Liver (tissue), 9 donors: ENCODE measurements around the gene CSDE1. TPM values are rescaled to one million over a fixed set of nuclear protein-coding genes. Genes with fewer than 3 reads are reported as not detected.

Source experiments
- DNase-seq: peaks from one replicate; pipeline ENCODE4 v3.0.0-alpha.2; 2017; ENCODE audit warnings: low spot score
- H3K27ac ChIP-seq, 2 donors: one replicate each; pipeline ENCODE4 v1.7.0; 2013; ENCODE audit warnings: inconsistent platforms in 2 of 2, low read length in 2 of 2, control low read depth in 1 of 2, low read depth in 1 of 2, mild to moderate bottlenecking in 1 of 2
- H3K27me3 ChIP-seq, 4 donors: one replicate each; pipeline versions ENCODE4 v1.6.1 to v1.7.0; 2013; ENCODE audit warnings: low read length in 3 of 4, inconsistent platforms in 1 of 4, mild to moderate bottlenecking in 1 of 4, moderate library complexity in 1 of 4; ENCODE audit not compliant: control insufficient read depth in 4 of 4, insufficient read depth in 4 of 4
- H3K36me3 ChIP-seq, 4 donors: one replicate each; pipeline versions ENCODE4 v1.6.1 to v1.7.0; 2013; ENCODE audit warnings: low read length in 3 of 4, mild to moderate bottlenecking in 3 of 4, low read depth in 1 of 4, moderate library complexity in 1 of 4; ENCODE audit not compliant: control insufficient read depth in 4 of 4, insufficient read depth in 3 of 4
- H3K4me1 ChIP-seq, 4 donors: one replicate each; pipeline versions ENCODE4 v1.6.1 to v1.7.0; 2013; ENCODE audit warnings: low read length in 3 of 4, mild to moderate bottlenecking in 3 of 4, moderate library complexity in 1 of 4; ENCODE audit not compliant: control insufficient read depth in 4 of 4, insufficient read depth in 4 of 4
- H3K4me3 ChIP-seq, 3 donors: one replicate each; pipeline versions ENCODE4 v1.6.1 to v1.7.0; 2013; ENCODE audit warnings: low read length in 3 of 3, control low read depth in 1 of 3, low read depth in 1 of 3, mild to moderate bottlenecking in 1 of 3
- H3K9ac ChIP-seq, 2 donors: one replicate each; pipeline ENCODE4 v1.7.0; 2013; ENCODE audit warnings: low read length in 2 of 2, mild to moderate bottlenecking in 2 of 2, moderate library complexity in 2 of 2, control low read depth in 1 of 2, low read depth in 1 of 2
- H3K9me3 ChIP-seq, 4 donors: one replicate each; pipeline versions ENCODE4 v1.6.1 to v1.7.0; 2013; ENCODE audit warnings: low read length in 3 of 4; ENCODE audit not compliant: control insufficient read depth in 4 of 4
- EGR1 ChIP-seq, 2 donors: IDR thresholded peaks; 2 replicates each; pipeline ENCODE4 v1.6.1; 2016 to 2018; ENCODE audit warnings: antibody characterized with exemption in 2 of 2, low read depth in 2 of 2
- FOXA1 ChIP-seq: IDR thresholded peaks from 2 replicates; pipeline ENCODE4 v1.6.1; 2016; ENCODE audit warnings: antibody characterized with exemption
- FOXA2 ChIP-seq: IDR thresholded peaks from 2 replicates; pipeline ENCODE4 v1.6.1; 2016; ENCODE audit warnings: antibody characterized with exemption
- GABPA ChIP-seq, 2 donors: IDR thresholded peaks in 1 of 2; conservative IDR thresholded peaks in 1 of 2; 2 replicates each; pipeline ENCODE4 v1.6.1; 2016; ENCODE audit warnings: antibody characterized with exemption in 2 of 2, mild to moderate bottlenecking in 1 of 2, moderate library complexity in 1 of 2
- HNF4A ChIP-seq, 2 donors: conservative IDR thresholded peaks; 2 replicates each; pipeline ENCODE4 v1.6.1; 2016; ENCODE audit warnings: antibody characterized with exemption in 2 of 2, mild to moderate bottlenecking in 2 of 2
- HNF4G ChIP-seq: IDR thresholded peaks from 2 replicates; pipeline ENCODE4 v1.6.1; 2016; ENCODE audit warnings: antibody characterized with exemption
- JUND ChIP-seq, 2 donors: IDR thresholded peaks; 2 replicates each; pipeline ENCODE4 v1.6.1; 2016; ENCODE audit warnings: antibody characterized with exemption in 2 of 2
- NR2F2 ChIP-seq: IDR thresholded peaks from 2 replicates; pipeline ENCODE4 v1.6.1; 2016; ENCODE audit warnings: antibody characterized with exemption
- RAD21 ChIP-seq, 2 donors: IDR thresholded peaks; 2 replicates each; pipeline ENCODE4 v1.6.1; 2016; ENCODE audit warnings: antibody characterized with exemption in 2 of 2, mild to moderate bottlenecking in 2 of 2
- RXRA ChIP-seq, 2 donors: IDR thresholded peaks; 2 replicates each; pipeline ENCODE4 v1.6.1; 2017 to 2018; ENCODE audit warnings: antibody characterized with exemption in 2 of 2, mild to moderate bottlenecking in 1 of 2
- SP1 ChIP-seq: IDR thresholded peaks from 2 replicates; pipeline ENCODE4 v1.6.1; 2018; ENCODE audit warnings: antibody characterized with exemption, mild to moderate bottlenecking
- TAF1 ChIP-seq: conservative IDR thresholded peaks from 2 replicates; pipeline ENCODE4 v1.6.1; 2016; ENCODE audit warnings: antibody characterized with exemption, mild to moderate bottlenecking
- YY1 ChIP-seq: IDR thresholded peaks from 2 replicates; pipeline ENCODE4 v1.6.1; 2016; ENCODE audit warnings: antibody characterized with exemption, mild to moderate bottlenecking
- WGBS: extraction: QIAGEN DNeasy Blood & Tissue Kit; methylation state at CpG from one replicate; pipeline ENCODE4 v1.1.7; 2013; 5-methylcytosine and 5-hydroxymethylcytosine counted together
- polyA plus RNA-seq, 2 donors: library from polyadenylated mRNA; stranded (reverse) in 1 of 2; unstranded in 1 of 2; fragments of 200-250 nt in 1 of 2; fragments of >200 nt in 1 of 2; fragmentation: Nextera tagmentation in 1 of 2; extraction: Ambion mirVana in 1 of 2; gene quantifications; one replicate each; pipeline versions ENCODE4 v1.2.1 to v1.2.3, GENCODE V29; 2013 to 2015
- total RNA-seq, 2 donors: library from RNA; depleted of rRNA; stranded (reverse); fragments of >200 nt; gene quantifications; one replicate each; pipeline ENCODE4 v1.2.3, GENCODE V29; 2014
- TF ChIP-seq, protein P1 (sequence below): IDR thresholded peaks from 2 replicates; pipeline ENCODE4 v1.6.1; 2016; ENCODE audit warnings: antibody characterized with exemption
- TF ChIP-seq, protein P2 (sequence below): IDR thresholded peaks from 2 replicates; pipeline ENCODE4 v1.6.1; 2016; ENCODE audit warnings: antibody characterized with exemption
- TF ChIP-seq, protein P3 (sequence below): IDR thresholded peaks from 2 replicates; pipeline ENCODE4 v1.6.1; 2016; ENCODE audit warnings: antibody characterized with exemption, mild to moderate bottlenecking
- TF ChIP-seq, protein P4 (sequence below): IDR thresholded peaks from 2 replicates; pipeline ENCODE4 v1.6.1; 2016; ENCODE audit warnings: antibody characterized with exemption
- TF ChIP-seq, protein P5 (sequence below): fragments of 150-350 bp; IDR thresholded peaks from 2 replicates; pipeline ENCODE4 v1.5.1; 2017; ENCODE audit warnings: improper control_type of control experiment, low read depth, low read length; ENCODE audit not compliant: missing input control
- donor health status: healthy.
- donor health status: healthy.
- donor health status: healthy.
- donor health status: healthy.
- donor health status: healthy.

Gene CSDE1
- total and polyA plus RNA-seq, 4 donors: 63.7 to 376 (median 132) TPM

DNA sequence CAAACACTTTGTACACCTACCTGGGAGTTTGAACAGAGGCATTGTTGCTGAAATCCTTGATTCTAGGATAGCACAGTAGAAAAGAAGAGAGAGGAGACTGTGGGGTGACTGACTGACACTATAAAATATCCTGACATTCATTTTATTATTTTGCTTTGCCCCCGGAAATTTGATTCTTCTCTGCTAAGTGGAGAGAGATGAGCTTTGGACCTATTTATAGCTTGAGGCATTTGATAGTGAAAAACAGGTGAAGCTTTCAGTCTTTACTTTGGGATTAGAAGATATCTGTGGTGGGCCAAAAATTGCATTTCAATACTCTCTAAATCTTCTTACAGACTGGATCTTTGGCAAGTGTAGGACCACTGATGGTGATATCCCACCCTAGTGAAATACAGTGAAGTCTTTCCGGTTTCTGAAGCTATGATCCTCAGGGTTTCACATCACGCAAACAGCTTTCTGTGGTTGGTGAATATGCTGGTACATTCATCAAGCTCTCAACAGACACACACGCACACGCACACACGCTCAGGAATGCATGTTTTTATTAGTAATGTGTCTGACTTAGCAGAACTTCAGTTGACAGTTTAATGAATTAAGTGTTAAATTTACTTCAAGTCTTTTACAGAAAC lies 62.2 kb downstream of the CSDE1 start, which contains the start of gene AMPD1:
AMPD1 (minus strand) TSS at position 117 of the 629 bp plus-strand sequence; CDS start at position 42, 75 bp downstream.
- WGBS: 90% methylated on average over 6 of the region's 6 CpGs
- H3K4me1 ChIP-seq: peaks cover 2 to 12% (median 4%) of the 10 kb centered on the region in 4 donors
- H3K27ac ChIP-seq: no peak within 1 kb of the TSS
- no peaks in the 10 kb centered on the region for H3K9me3 ChIP-seq
- H3K36me3 ChIP-seq: no peaks in the 10 kb centered on the region
- no peaks in the 10 kb centered on the region for H3K27me3 ChIP-seq
- DNase-seq: no peak
- H3K9ac ChIP-seq: no peak within 1 kb of the TSS
- TF ChIP-seq, protein P1, sequence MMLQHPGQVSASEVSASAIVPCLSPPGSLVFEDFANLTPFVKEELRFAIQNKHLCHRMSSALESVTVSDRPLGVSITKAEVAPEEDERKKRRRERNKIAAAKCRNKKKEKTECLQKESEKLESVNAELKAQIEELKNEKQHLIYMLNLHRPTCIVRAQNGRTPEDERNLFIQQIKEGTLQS: no peak
- no peak for TF ChIP-seq RAD21 (IDR thresholded peaks at IDR 0.05)
- TF ChIP-seq HNF4G: no peak
- no peak for TF ChIP-seq TAF1
- no peak for TF ChIP-seq YY1
- TF ChIP-seq, protein P2, sequence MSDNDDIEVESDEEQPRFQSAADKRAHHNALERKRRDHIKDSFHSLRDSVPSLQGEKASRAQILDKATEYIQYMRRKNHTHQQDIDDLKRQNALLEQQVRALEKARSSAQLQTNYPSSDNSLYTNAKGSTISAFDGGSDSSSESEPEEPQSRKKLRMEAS: no peak
- TF ChIP-seq, protein P3, sequence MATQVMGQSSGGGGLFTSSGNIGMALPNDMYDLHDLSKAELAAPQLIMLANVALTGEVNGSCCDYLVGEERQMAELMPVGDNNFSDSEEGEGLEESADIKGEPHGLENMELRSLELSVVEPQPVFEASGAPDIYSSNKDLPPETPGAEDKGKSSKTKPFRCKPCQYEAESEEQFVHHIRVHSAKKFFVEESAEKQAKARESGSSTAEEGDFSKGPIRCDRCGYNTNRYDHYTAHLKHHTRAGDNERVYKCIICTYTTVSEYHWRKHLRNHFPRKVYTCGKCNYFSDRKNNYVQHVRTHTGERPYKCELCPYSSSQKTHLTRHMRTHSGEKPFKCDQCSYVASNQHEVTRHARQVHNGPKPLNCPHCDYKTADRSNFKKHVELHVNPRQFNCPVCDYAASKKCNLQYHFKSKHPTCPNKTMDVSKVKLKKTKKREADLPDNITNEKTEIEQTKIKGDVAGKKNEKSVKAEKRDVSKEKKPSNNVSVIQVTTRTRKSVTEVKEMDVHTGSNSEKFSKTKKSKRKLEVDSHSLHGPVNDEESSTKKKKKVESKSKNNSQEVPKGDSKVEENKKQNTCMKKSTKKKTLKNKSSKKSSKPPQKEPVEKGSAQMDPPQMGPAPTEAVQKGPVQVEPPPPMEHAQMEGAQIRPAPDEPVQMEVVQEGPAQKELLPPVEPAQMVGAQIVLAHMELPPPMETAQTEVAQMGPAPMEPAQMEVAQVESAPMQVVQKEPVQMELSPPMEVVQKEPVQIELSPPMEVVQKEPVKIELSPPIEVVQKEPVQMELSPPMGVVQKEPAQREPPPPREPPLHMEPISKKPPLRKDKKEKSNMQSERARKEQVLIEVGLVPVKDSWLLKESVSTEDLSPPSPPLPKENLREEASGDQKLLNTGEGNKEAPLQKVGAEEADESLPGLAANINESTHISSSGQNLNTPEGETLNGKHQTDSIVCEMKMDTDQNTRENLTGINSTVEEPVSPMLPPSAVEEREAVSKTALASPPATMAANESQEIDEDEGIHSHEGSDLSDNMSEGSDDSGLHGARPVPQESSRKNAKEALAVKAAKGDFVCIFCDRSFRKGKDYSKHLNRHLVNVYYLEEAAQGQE: no peak
- TF ChIP-seq, protein P4, sequence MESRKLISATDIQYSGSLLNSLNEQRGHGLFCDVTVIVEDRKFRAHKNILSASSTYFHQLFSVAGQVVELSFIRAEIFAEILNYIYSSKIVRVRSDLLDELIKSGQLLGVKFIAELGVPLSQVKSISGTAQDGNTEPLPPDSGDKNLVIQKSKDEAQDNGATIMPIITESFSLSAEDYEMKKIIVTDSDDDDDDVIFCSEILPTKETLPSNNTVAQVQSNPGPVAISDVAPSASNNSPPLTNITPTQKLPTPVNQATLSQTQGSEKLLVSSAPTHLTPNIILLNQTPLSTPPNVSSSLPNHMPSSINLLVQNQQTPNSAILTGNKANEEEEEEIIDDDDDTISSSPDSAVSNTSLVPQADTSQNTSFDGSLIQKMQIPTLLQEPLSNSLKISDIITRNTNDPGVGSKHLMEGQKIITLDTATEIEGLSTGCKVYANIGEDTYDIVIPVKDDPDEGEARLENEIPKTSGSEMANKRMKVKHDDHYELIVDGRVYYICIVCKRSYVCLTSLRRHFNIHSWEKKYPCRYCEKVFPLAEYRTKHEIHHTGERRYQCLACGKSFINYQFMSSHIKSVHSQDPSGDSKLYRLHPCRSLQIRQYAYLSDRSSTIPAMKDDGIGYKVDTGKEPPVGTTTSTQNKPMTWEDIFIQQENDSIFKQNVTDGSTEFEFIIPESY: no peak
- TF ChIP-seq FOXA1: no peak
- TF ChIP-seq HNF4A (conservative IDR thresholded peaks at IDR 0.05): no peak
- no peak for TF ChIP-seq EGR1 (IDR thresholded peaks at IDR 0.05; ENCODE audit: low read depth in 2 of 2)
- no peak for TF ChIP-seq RXRA (IDR thresholded peaks at IDR 0.05)
- no peak for TF ChIP-seq FOXA2
- TF ChIP-seq GABPA (IDR thresholded peaks at IDR 0.05 in 1 of 2, conservative IDR thresholded peaks at IDR 0.05 in 1 of 2): no peak
- no peak for TF ChIP-seq SP1
- TF ChIP-seq NR2F2: no peak
- TF ChIP-seq JUND (IDR thresholded peaks at IDR 0.05): no peak
- TF ChIP-seq, protein P5, sequence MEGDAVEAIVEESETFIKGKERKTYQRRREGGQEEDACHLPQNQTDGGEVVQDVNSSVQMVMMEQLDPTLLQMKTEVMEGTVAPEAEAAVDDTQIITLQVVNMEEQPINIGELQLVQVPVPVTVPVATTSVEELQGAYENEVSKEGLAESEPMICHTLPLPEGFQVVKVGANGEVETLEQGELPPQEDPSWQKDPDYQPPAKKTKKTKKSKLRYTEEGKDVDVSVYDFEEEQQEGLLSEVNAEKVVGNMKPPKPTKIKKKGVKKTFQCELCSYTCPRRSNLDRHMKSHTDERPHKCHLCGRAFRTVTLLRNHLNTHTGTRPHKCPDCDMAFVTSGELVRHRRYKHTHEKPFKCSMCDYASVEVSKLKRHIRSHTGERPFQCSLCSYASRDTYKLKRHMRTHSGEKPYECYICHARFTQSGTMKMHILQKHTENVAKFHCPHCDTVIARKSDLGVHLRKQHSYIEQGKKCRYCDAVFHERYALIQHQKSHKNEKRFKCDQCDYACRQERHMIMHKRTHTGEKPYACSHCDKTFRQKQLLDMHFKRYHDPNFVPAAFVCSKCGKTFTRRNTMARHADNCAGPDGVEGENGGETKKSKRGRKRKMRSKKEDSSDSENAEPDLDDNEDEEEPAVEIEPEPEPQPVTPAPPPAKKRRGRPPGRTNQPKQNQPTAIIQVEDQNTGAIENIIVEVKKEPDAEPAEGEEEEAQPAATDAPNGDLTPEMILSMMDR: no peak
- H3K4me3 ChIP-seq: no peak within 1 kb of the TSS
